Ovary (tissue), 9 donors: ENCODE results near the gene UQCRH. TPM values are rescaled to one million over a fixed set of nuclear protein-coding genes. Genes with fewer than 3 reads are reported as not detected.
A peak's percentile ranks its signal among the peaks of the same experiment; 100 is the strongest.

Experiments used
- DNase-seq, 5 donors: peaks; one replicate each; pipeline ENCODE4 v3.0.0-alpha.2; 2019 to 2020
- H3K27ac ChIP-seq, 2 donors: fragments of 200-600 bp; one replicate each; pipeline versions ENCODE4 v1.5.1 to v1.8.0; 2019 to 2022
- H3K27me3 ChIP-seq: fragments of 200-600 bp; one replicate; pipeline ENCODE4 v1.8.0; 2022
- H3K36me3 ChIP-seq: fragments of 200-600 bp; sonication (generic); one replicate; pipeline ENCODE4 v1.5.1; 2019
- H3K4me1 ChIP-seq: one replicate; pipeline ENCODE4 v1.8.1; 2013; ENCODE audit warnings: mild to moderate bottlenecking, moderate library complexity; ENCODE audit not compliant: insufficient read depth
- H3K4me3 ChIP-seq: fragments of 200-600 bp; sonication (generic); one replicate; pipeline ENCODE4 v1.5.1; 2017
- H3K9me3 ChIP-seq, 2 donors: fragments of 200-600 bp in 1 of 2; sonication (generic) in 1 of 2; one replicate each; pipeline versions ENCODE4 v1.5.1 to v1.8.1; 2013 to 2019; ENCODE audit warnings: mild to moderate bottlenecking in 1 of 2, moderate library complexity in 1 of 2
- EP300 ChIP-seq: sonication (generic); formaldehyde crosslinking; IDR thresholded peaks from one replicate; pipeline ENCODE4 v1.6.1; 2017; ENCODE audit warnings: antibody characterized with exemption
- POLR2A ChIP-seq: fragments of 450-650 bp; IDR thresholded peaks from one replicate; pipeline ENCODE4 v1.6.1; 2017; ENCODE audit warnings: antibody characterized with exemption, mild to moderate bottlenecking, moderate library complexity
- WGBS, 3 donors: extraction: QIAGEN DNeasy Blood & Tissue Kit in 1 of 3; methylation state at CpG; one replicate each; pipeline versions ENCODE4 v1.1.5 to v1.1.7; 2013 to 2017; 5-methylcytosine and 5-hydroxymethylcytosine counted together
- intact Hi-C, 4 donors: fragments of 100-400 bp; cut with DNase I; formaldehyde crosslinking; loops; one replicate each; pipeline versions ENCODE4 v1.11.0 to v1.15.1; 2022 to 2023
- polyA plus RNA-seq, 2 donors: library from polyadenylated mRNA; stranded (reverse); fragments of 200-250 nt in 1 of 2; fragments of 350-450 nt in 1 of 2; fragmentation: Illumina TruSeq in 1 of 2; extraction: RNeasy Lipid Tissue Mini Kit (QIAGEN cat#74804) in 1 of 2; gene quantifications; one replicate each; pipeline ENCODE4 v1.2.3, GENCODE V29; 2013 to 2014
- total RNA-seq, 7 donors: library from RNA; depleted of rRNA in 2 of 7; stranded (reverse); fragments of >200 nt in 2 of 7; fragmentation: NEBNext Ultra II Directional in 3 of 7; extraction: Animal tissue kit (Norgen Biotek cat#: 25700) in 3 of 7; gene quantifications; one replicate each; pipeline versions ENCODE4 v1.1.0 to v1.2.4, GENCODE V29; 2016 to 2023
- TF ChIP-seq, protein P1 (sequence below), 3 donors: fragments of 450-650 bp in 2 of 3; fragments of 200-600 bp in 1 of 3; IDR thresholded peaks; one replicate each; pipeline versions ENCODE4 v1.5.1 to v1.8.0; 2016 to 2022; ENCODE audit warnings: antibody characterized with exemption in 3 of 3, mild to moderate bottlenecking in 1 of 3
- donor health status: DM: no; HTN: no; CAD: no; lungs with moderate emphysema.
- donor health status: DM: no; HTN: no; CAD: no.
- donor health status: Bipolar disorder and iron deficiency.
- donor health status: DM: yes; HTN: yes; CAD: no.
- donor health status: DM: no; HTN: no; CAD: no.
- donor health status: DM: yes; HTN: yes; CAD: no.

The UQCRH gene
- total and polyA plus RNA-seq, 9 donors = 140 to 453 (median 217) TPM

- intact Hi-C loops = no loop called here
- no peaks in the 10 kb centered on the region for H3K4me1 ChIP-seq
- H3K9me3 ChIP-seq = no peaks in the 10 kb centered on the region
- TF ChIP-seq, protein P1, sequence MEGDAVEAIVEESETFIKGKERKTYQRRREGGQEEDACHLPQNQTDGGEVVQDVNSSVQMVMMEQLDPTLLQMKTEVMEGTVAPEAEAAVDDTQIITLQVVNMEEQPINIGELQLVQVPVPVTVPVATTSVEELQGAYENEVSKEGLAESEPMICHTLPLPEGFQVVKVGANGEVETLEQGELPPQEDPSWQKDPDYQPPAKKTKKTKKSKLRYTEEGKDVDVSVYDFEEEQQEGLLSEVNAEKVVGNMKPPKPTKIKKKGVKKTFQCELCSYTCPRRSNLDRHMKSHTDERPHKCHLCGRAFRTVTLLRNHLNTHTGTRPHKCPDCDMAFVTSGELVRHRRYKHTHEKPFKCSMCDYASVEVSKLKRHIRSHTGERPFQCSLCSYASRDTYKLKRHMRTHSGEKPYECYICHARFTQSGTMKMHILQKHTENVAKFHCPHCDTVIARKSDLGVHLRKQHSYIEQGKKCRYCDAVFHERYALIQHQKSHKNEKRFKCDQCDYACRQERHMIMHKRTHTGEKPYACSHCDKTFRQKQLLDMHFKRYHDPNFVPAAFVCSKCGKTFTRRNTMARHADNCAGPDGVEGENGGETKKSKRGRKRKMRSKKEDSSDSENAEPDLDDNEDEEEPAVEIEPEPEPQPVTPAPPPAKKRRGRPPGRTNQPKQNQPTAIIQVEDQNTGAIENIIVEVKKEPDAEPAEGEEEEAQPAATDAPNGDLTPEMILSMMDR (IDR thresholded peaks at IDR 0.05) = no peak
- TF ChIP-seq EP300 = no peak
- TF ChIP-seq POLR2A = no peak
- H3K27me3 ChIP-seq = no peaks in the 10 kb centered on the region
- WGBS, 3 donors = 95 to 98% (median 96%) methylated on average over 5 of the region's 5 CpGs
- no peak overlapping the region for H3K27ac ChIP-seq
- no peak overlapping the region for H3K4me3 ChIP-seq
- DNase-seq = no peak
- H3K36me3 ChIP-seq = no peaks in the 10 kb centered on the region
These were observed 14.4 kb upstream of the UQCRH start for GRCh38 chr1:46289134-46289494.

DNA sequence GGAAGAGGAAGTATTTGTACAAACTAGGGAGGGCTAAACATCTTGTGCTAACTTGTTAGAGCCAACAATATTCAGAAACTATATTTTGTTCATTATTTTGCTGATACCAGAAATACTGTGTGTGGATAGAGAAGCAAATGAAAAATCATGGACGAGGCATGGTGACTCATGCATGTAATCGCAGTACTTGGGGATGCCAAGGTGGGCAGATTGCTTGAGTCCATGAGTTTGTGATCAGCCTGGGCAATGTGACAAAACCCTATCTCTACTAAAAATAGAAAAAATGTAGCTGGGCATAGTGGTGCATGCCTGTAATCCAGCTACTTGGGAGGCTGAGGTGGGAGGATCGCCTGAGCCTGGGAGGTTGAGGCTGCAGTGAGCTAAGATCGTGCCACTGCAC, 13.5 kb upstream of the UQCRH start:
- Histone ChIP-seq H3K4me3 (no peak overlapping the region), H3K27me3 (no peaks in the 10 kb centered on the region), H3K9me3 (no peaks in the 10 kb centered on the region), H3K27ac (no peak overlapping the region), H3K4me1 (no peaks in the 10 kb centered on the region), H3K36me3 (no peaks in the 10 kb centered on the region)
- intact Hi-C loops = no loop called here
- no peak for DNase-seq
- TF ChIP-seq, protein P1 (IDR thresholded peaks at IDR 0.05) = no peak
- TF ChIP-seq EP300 = no peak
- no peak for TF ChIP-seq POLR2A
- 91 to 95% (median 93%) methylated on average over 4 of the region's 4 CpGs for WGBS, 3 donors

- Histone ChIP-seq H3K27ac (no peak overlapping the region), H3K36me3 (peaks cover 2% of the 10 kb centered on the region), H3K9me3 (no peaks in the 10 kb centered on the region), H3K4me1 (no peaks in the 10 kb centered on the region), H3K27me3 (no peaks in the 10 kb centered on the region), H3K4me3 (no peak overlapping the region)
- 90 to 96% (median 91%) methylated on average over 2 of the region's 2 CpGs for WGBS, 3 donors
- TF ChIP-seq, protein P1 (IDR thresholded peaks at IDR 0.05) = no peak
- TF ChIP-seq POLR2A (no peak), EP300 (no peak)
- intact Hi-C loops = no loop called here
- no peak for DNase-seq
These were observed 8.2 kb upstream of the UQCRH start for GRCh38 chr1:46295306-46295705.

GRCh38 chr1:46298387-46298786, 5.1 kb upstream of the UQCRH start:
- no peak for DNase-seq
- H3K27ac ChIP-seq = no peak overlapping the region

GRCh38 chr1:46300673-46301405, 2.7 kb upstream of the UQCRH start:
- H3K27me3 ChIP-seq = no peaks in the 10 kb centered on the region
- H3K27ac ChIP-seq = peak overlapping the region; percentile 94 to 97
- H3K36me3 ChIP-seq = peaks cover 2% of the 10 kb centered on the region
- H3K9me3 ChIP-seq = no peaks in the 10 kb centered on the region
- WGBS, 3 donors = 20 to 23% (median 22%) methylated on average over 6 of the region's 6 CpGs
- peaks cover 11% of the 10 kb centered on the region for H3K4me1 ChIP-seq
- TF ChIP-seq, protein P1 (IDR thresholded peaks at IDR 0.05) = no peak
- no peak for TF ChIP-seq EP300
- no peak for TF ChIP-seq POLR2A
- intact Hi-C loops = loop anchor here in 1 of 4 donors (5.0 kb wide), 1 partner anchor 41 kb away; the partner anchor contains the start of gene NSUN4
- peak overlapping the region; percentile 88 for H3K4me3 ChIP-seq
- DNase-seq = peak in 1 of 5 donors; percentile 33

More at GRCh38 chr1:46298387-46298786, 5.1 kb upstream of the UQCRH start:
- Histone ChIP-seq H3K27me3 (no peaks in the 10 kb centered on the region), H3K36me3 (peaks cover 2% of the 10 kb centered on the region), H3K4me1 (peaks cover 5% of the 10 kb centered on the region), H3K9me3 (no peaks in the 10 kb centered on the region), H3K4me3 (no peak overlapping the region)
- intact Hi-C loops = no loop called here
- no peak for TF ChIP-seq POLR2A
